HEK293T (cell line): ENCODE data around the gene MACROD2.

Experiments used
- BHLHE40 ChIP-seq: fragments of 450-650 bp; IDR thresholded peaks from 2 replicates; pipeline ENCODE4 v1.6.1; 2016; ENCODE audit warnings: mild to moderate bottlenecking, moderate library complexity, borderline replicate concordance
- CTBP1 ChIP-seq: fragments of 450-650 bp; IDR thresholded peaks from 2 replicates; pipeline ENCODE4 v1.6.1; 2016; ENCODE audit warnings: borderline replicate concordance
- ELF4 ChIP-seq: fragments of 450-650 bp; IDR thresholded peaks from 2 replicates; pipeline ENCODE4 v1.6.1; 2017; ENCODE audit warnings: antibody characterized with exemption
- FOXK2 ChIP-seq: fragments of 450-650 bp; IDR thresholded peaks from 2 replicates; pipeline ENCODE4 v1.6.1; 2016; ENCODE audit warnings: mild to moderate bottlenecking
- FOXM1 ChIP-seq: fragments of 450-650 bp; IDR thresholded peaks from 2 replicates; pipeline ENCODE4 v1.6.1; 2017; ENCODE audit warnings: mild to moderate bottlenecking, borderline replicate concordance
- HDGF ChIP-seq: fragments of 450-650 bp; IDR thresholded peaks from 2 replicates; pipeline ENCODE4 v1.6.1; 2017; ENCODE audit warnings: antibody characterized with exemption, borderline replicate concordance
- L3MBTL2 ChIP-seq: fragments of 450-650 bp; conservative IDR thresholded peaks from 2 replicates; pipeline ENCODE4 v1.6.1; 2016; ENCODE audit warnings: mild to moderate bottlenecking
- LEF1 ChIP-seq: fragments of 450-650 bp; IDR thresholded peaks from 2 replicates; pipeline ENCODE4 v1.6.1; 2017; ENCODE audit warnings: mild to moderate bottlenecking, borderline replicate concordance
- PKNOX1 ChIP-seq: fragments of 450-650 bp; IDR thresholded peaks from 2 replicates; pipeline ENCODE4 v1.6.1; 2016
- SP1 ChIP-seq: fragments of 450-650 bp; IDR thresholded peaks from 2 replicates; pipeline ENCODE4 v1.6.1; 2017
- SUZ12 ChIP-seq: fragments of 450-650 bp; IDR thresholded peaks from 2 replicates; pipeline ENCODE4 v1.6.1; 2016; ENCODE audit warnings: mild to moderate bottlenecking
- TARDBP ChIP-seq: fragments of 450-650 bp; IDR thresholded peaks from 2 replicates; pipeline ENCODE4 v1.6.1; 2016
- ZNF384 ChIP-seq: fragments of 450-650 bp; IDR thresholded peaks from 2 replicates; pipeline ENCODE4 v1.6.1; 2016

GRCh38 chr20:14778875-14779274, 783.6 kb downstream of the MACROD2 start:
- TF ChIP-seq LEF1: no peak
- no peak for TF ChIP-seq ELF4
- TF ChIP-seq TARDBP: no peak
- no peak for TF ChIP-seq L3MBTL2
- TF ChIP-seq BHLHE40: no peak
- no peak for TF ChIP-seq FOXK2
- no peak for TF ChIP-seq HDGF
- no peak for TF ChIP-seq SP1
- no peak for TF ChIP-seq ZNF384
- TF ChIP-seq FOXM1: no peak
- no peak for TF ChIP-seq PKNOX1
- TF ChIP-seq CTBP1: no peak
- TF ChIP-seq SUZ12: no peak
